H1 (cell line): ENCODE results near the gene TRABD2B.

Experiments used
- CREB1 ChIP-seq: IDR thresholded peaks from 2 replicates; pipeline ENCODE4 v1.6.1; 2012; ENCODE audit warnings: inconsistent platforms
- CTCF ChIP-seq, 3 experiments: IDR thresholded peaks; 1 replicate in 2 of 3; 2 replicates in 1 of 3; pipeline versions ENCODE4 v1.5.1 to v1.6.1; 2011; ENCODE audit warnings: low read length in 3 of 3, mild to moderate bottlenecking in 3 of 3, inconsistent platforms in 2 of 3, low read depth in 1 of 3, moderate library complexity in 1 of 3; ENCODE audit not compliant: insufficient read depth in 1 of 3; ENCODE audit errors: control extremely low read depth in 1 of 3
- EP300 ChIP-seq, 2 experiments: IDR thresholded peaks; 1 replicate in 1 of 2; 2 replicates in 1 of 2; pipeline ENCODE4 v1.6.1; 2011 to 2012; ENCODE audit warnings: low read depth in 2 of 2, low read length in 2 of 2, mild to moderate bottlenecking in 2 of 2, borderline replicate concordance in 1 of 2, inconsistent platforms in 1 of 2, moderate library complexity in 1 of 2
- SIN3A ChIP-seq, 2 experiments: IDR thresholded peaks in 1 of 2; conservative IDR thresholded peaks in 1 of 2; 2 replicates each; pipeline ENCODE4 v1.6.1; 2011 to 2012; ENCODE audit warnings: low read length in 2 of 2, improper control_type of control experiment in 1 of 2, low read depth in 1 of 2, mild to moderate bottlenecking in 1 of 2
- SP1 ChIP-seq: IDR thresholded peaks from 2 replicates; pipeline ENCODE4 v1.6.1; 2011; ENCODE audit warnings: low read depth, low read length
- TF ChIP-seq, protein P1 (sequence below): IDR thresholded peaks from 2 replicates; pipeline ENCODE4 v1.6.1; 2012; ENCODE audit warnings: inconsistent platforms

GRCh38 chr1:47947531-47947930 lies 49.7 kb downstream of the TRABD2B start:
- TF ChIP-seq SIN3A (conservative IDR thresholded peaks at IDR 0.05 in 1 of 2, IDR thresholded peaks at IDR 0.05 in 1 of 2; ENCODE audit: low read depth in 1 of 2, low read length in 2 of 2), result no peak
- no peak for TF ChIP-seq CREB1
- TF ChIP-seq EP300 (IDR thresholded peaks at IDR 0.05; ENCODE audit: borderline replicate concordance in 1 of 2, low read depth in 2 of 2, low read length in 2 of 2), result no peak
- TF ChIP-seq, protein P1, sequence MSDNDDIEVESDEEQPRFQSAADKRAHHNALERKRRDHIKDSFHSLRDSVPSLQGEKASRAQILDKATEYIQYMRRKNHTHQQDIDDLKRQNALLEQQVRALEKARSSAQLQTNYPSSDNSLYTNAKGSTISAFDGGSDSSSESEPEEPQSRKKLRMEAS, result no peak
- no peak for TF ChIP-seq SP1
- no peak for TF ChIP-seq CTCF (IDR thresholded peaks at IDR 0.05; ENCODE audit: control extremely low read depth in 1 of 3, insufficient read depth in 1 of 3, low read depth in 1 of 3, low read length in 3 of 3)
